HuH-7 (cell line): ENCODE results near the gene BNC2.
"Not testable (repeated sequence)": the region's sequence is repeated elsewhere in the genome, so short reads cannot be mapped to it uniquely, and the experiment has no call there.

Experiments
- DNase-seq: peaks from one replicate; pipeline ENCODE4 v3.0.0; 2011; ENCODE audit warnings: low spot score

The BNC2 gene

DNA sequence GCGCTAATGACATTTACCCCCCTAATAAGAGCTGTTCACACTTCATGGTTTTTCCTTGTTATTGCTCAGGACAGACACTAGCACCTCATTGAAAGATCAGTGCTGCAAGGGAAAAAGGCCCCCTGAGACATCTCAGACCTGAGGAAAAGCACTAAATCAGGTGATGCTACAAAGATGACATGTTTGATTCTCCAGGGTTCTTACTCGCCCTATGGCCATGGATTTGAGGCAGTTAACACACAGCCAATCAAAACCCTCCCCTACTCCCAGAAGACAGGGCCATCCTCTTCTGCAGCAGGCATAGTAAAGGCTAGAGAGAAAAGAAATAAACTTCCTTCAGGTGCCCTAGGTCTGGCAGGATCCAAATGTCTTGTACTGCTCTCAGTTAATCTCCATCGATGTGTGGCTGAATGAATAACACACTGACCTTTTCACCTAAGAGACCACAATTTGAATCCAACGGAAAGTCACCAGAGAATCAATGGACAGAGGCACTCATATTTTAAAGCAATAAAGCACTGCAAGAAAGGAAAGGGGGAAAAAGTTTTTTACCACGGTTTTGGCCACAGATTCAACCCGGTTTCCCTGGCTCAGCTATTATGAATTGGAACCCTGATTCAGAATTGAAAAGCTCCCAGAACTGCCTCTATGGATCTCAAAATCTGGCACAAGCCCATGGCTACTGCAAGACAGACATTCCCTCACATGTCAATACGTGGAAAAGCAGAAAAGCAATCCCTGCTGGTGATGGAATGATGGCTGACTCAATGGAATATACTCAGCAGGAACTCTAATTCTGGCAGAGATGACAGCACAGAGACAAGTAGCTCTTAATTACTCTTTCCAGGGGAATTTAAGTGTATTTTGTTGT lies 329.5 kb downstream of the BNC2 start:
- no peak for DNase-seq

DNA sequence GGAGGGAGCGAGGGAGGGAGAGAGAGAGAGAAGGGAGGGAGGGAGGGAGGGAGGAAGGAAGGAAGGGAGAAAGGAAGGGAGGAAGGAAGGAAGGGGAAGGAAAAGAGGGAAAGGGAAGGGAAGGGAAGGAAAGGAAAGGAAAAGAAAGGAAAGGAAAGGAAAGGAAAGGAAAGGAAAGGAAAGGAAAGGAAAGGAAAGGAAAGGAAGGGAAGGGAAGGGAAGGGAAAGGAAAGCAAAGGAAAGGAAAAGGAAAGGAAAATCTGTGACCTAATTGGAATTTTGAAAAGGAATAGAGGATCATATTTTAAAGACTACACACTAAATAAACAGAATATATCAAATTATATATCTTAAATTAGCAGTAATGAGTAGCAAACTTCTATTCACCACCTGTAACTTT lies 330.8 kb downstream of the BNC2 start:
- not testable (repeated sequence) for DNase-seq

DNA sequence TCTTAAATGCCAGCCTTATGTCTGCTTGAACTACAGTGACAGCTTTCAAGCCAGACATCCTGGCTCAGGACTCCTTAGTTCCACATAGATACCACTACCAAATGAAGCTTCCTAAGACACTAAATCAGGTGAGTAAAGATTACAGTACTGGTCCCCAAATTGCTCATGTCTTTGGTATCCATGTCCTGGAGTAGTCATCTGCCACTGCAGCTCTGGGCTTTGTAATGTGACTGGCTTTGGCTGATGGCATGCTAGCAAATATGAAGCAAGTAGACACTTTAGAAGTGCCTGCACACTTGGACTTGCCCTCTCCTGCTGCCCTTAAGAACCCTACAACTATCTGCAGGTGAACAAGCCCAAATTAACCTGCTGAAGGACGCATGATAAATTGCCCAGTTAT lies 334.9 kb downstream of the BNC2 start:
- no peak for DNase-seq

GRCh38 chr9:16532681-16533450 lies 337.6 kb downstream of the BNC2 start:
- no peak for DNase-seq

DNA sequence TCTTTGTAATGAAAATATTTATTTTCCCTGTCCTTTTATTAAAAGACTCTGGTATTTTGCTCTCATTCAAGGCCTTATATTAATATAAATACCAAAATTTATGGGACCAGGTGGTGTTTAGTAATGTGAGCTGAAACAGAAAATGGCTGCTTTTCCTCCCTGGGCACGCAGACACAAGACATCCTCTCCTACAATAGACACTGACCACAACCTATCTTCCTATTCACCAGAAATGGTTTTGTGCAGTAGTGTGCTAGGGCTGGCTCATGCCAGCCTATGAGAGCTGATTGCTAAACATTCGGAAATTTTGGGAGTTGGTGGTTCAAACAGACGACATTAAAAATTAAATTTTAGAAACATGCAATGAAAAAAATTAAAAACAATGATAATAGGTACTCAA lies 338.2 kb downstream of the BNC2 start:
- DNase-seq, result no peak

DNA sequence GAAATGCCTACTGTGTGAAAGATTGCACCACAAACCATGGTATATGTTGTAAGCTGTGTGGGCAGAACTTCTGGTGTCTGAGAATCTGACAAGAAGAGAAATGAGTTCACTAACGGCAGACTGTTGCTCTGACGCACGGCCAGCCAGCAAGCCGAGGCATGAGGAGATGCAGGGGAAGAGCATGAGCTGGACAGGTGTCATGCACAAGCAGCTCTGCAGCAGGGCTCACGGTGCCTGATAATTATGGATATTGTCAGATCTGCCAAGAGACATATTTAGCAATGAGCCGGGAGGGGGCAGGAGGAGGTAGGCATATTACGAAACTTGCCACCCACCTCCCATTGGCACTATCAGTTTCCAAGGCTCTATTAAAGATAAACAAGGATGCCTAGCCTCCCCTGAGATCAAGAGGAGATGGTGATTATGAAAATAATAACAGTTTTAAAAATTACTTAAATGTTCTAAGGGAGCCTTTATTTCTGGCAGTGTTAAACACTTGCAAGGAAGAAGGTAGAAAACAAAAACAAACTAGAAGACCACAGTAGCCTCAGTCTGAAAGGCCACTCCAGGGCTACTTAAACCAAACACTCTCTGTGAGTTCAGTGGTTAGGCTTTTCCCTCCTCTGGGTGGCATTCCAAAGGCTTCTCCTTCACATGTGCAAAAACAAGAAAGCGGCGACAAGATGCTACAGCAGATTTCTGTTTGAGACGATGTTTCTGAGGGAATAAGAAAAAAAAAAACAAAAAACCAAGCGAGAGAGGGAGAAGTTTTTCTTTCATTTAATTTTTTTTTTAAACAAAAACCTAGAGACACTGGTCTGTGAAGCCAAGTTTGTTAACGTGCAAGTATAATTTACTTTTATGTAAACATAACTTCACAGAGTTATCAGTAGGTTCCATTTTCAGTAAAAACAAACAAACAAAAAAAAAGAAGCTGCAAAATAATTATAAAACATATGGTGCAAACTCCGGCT lies 339.5 kb downstream of the BNC2 start:
- no peak for DNase-seq

- DNase-seq, result no peak
These were observed 342.9 kb downstream of the BNC2 start for GRCh38 chr9:16527573-16527972.

DNA sequence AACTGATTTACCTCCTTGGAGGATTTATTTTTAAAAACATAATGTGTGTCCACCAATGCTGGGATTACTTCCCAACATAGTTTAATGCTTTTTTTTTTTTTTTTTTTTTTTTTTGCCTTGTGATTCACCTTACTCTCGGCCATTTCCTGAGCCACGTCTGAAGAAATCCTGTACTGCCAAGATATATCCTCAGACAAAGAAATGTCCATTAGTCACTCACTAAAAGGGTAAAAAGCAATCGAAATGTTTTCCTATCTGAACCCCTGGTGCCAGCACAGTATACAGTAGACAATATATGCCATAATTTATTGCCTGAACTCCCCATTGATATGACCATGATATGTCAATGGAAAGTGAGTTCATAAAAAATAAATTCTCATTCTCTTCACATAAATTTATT lies 344.1 kb downstream of the BNC2 start:
- no peak for DNase-seq

DNA sequence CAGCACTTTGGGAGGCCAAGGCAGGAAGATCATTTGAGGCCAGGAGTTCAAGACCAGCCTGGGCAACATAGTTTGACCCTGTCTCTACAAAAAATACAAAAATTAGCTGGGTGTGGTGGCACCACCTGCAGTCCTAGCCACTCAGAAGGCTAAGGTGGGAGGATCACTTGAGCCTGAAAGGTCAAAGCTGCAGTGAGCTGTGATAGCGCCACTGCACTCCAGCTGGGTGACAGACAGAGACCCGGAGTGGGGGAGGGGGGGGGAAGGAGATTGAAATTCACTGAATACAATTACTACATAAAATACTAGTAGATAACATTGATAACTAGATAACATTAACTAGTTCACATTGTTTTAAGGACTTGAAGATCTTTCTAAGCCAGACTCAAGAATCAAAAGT lies 345.6 kb downstream of the BNC2 start:
- DNase-seq, result no peak

DNA sequence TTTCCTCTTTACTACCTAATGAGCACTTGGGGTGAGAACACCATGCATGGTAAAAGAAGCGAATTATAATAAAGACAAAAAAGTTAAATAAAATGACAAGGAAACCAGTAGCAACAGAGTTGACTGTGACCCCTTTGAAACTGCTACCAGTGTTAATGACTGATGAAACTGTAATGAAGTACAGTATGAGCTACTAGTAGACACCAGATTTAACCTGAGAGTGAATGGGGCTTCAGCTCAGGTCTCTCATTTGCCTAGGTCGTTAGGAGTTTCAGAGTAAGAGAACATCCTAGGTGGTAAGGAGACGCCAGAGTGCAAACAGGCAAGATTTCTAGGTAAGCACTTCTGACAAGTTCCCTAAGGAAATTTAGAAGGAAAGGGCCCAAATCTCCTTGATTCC lies 346.4 kb downstream of the BNC2 start:
- DNase-seq, result no peak

GRCh38 chr9:16521868-16522411 lies 348.5 kb downstream of the BNC2 start:
- no peak for DNase-seq

DNA sequence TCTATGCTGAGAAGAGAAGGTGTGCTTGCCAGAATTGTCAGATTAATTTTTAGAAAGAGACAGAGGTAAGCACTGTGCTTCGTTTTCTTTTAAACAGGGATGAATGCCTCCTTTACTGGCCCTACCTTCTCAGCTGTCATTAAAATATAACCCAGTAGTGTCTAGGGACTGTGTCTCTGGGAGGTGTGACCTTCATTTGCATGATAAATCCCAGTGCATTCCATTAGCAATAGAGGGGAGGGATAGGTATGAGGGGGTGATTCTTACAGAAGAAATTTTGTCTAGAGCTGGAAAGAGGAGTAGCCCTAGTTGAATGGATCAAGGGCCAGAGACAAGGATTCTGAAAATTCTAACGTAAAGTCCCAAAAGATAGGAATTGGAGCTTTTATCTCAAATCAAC lies 351.5 kb downstream of the BNC2 start:
- no peak for DNase-seq

GRCh38 chr9:16516891-16517290 lies 353.6 kb downstream of the BNC2 start:
- DNase-seq, result no peak

DNA sequence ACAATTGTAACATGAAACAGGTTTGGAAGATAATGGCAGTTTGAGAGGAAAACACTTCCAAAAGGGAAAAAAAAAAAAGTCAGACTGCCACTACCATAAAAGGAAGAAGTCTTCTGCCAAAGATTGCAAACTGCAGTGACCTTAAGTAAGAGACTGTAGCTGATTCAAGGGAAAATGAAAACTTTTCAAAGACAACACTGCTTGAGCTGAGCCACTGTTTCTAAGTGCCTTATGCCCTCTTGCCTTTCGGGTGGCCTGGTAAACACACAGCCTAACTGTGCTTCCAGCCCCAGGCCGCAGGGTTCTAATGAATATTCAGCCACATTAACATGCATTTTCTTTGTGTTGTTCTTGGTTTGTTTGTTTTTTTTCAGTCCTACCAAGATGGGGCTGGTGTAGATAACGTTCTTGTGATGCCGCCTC lies 354.6 kb downstream of the BNC2 start:
- DNase-seq, result no peak

GRCh38 chr9:16515207-16515606 lies 355.3 kb downstream of the BNC2 start:
- no peak for DNase-seq

- no peak for DNase-seq
These were observed 356.3 kb downstream of the BNC2 start for GRCh38 chr9:16514131-16514530.

DNA sequence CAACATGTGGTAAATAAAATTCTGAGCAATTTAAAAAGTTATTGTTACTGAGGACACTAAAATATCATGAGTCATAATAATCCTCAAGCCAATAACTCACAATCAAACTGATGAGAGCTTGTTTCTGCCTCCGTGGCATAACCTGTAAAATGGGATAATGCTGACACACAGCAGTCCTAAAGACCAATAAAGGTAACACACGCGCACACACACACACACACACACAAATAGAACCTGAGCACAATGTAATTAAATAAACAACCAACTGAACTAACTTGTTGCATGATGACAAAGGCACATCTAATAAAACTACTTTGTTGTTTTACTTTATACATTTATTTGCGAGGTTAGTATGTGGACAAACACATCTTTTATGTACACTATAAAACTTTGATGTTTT lies 358.2 kb downstream of the BNC2 start:
- no peak for DNase-seq

GRCh38 chr9:16510482-16510881 lies 360.0 kb downstream of the BNC2 start:
- no peak for DNase-seq

DNA sequence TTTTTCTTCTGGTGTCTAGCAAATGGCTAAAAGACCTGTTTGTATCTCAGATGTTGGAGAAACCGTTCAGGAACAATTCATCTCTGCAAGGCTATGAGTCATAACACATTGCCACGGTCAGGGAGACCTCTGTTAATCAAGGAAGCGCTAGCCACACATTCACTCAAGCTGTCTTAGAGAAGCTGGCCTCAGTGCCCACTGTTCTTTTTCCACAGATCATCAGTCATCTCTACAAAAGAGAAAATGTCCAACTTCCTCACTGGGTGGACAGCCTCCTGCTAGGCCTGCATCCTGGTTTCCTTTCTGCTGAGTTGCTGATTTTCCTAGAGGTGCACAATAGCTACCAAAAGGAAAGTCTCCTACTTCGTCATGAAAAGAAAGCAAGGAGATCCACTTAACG lies 360.5 kb downstream of the BNC2 start:
- DNase-seq, result no peak

DNA sequence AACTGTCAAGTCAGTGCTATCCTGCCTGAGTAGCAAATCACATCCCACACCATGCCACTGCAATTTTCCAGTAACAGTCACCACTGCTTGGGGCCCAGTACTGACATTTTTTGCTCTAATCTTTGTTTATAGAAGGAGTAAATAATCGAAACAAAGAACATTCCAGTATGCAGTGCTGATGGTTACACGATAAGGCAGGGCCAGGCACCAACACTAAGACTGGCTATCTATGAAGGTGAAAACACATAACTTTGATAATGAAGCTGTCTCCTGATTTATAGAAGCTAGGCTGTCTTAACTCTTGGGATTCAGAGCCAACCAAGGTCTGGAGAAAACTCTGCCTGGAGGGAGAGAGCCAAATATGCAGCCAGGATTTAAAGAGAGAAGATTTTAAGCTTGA lies 365.3 kb downstream of the BNC2 start:
- DNase-seq, result no peak

- no peak for DNase-seq
These were observed 368.7 kb downstream of the BNC2 start for GRCh38 chr9:16501726-16502125.

DNA sequence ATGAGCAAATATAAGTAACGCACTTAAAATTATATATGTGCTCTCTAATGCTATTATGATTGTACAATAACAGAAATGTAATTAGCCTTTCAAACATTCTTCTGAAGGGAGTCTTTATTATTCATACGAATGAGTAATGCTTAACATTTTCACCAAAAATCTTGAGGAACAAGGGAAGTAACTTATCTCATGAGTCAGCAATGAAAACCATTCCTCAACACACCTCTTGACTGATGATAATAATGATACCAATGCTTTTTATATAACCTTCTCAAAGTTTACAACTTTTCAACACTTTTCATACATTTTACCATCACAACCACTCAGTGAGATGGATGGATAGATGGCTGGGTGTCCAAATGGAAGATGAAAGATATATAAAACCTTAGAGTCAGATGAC lies 369.3 kb downstream of the BNC2 start:
- DNase-seq, result no peak
